Activated naive CD4-positive, alpha-beta T cell treated with anti-CD3 and anti-CD28 coated beads, Interleukin-2, amount 50 U/mL, for 24 hours (primary cell): ENCODE measurements around the gene CCND2.
A peak's percentile ranks its signal among the peaks of the same experiment; 100 is the strongest.

ENCODE experiments used
- H3K27ac Mint-ChIP-seq: one replicate; pipeline ENCODE4 v1.8.0; 2021; ENCODE audit warnings: mild to moderate bottlenecking, mixed read lengths
- H3K27me3 Mint-ChIP-seq: one replicate; pipeline ENCODE4 v1.8.0; 2021; ENCODE audit warnings: mixed read lengths
- H3K36me3 Mint-ChIP-seq: one replicate; pipeline ENCODE4 v1.8.0; 2021; ENCODE audit warnings: mixed read lengths
- H3K4me1 Mint-ChIP-seq: one replicate; pipeline ENCODE4 v1.8.0; 2021; ENCODE audit warnings: mixed read lengths
- H3K4me3 Mint-ChIP-seq: one replicate; pipeline ENCODE4 v1.8.0; 2021; ENCODE audit warnings: mild to moderate bottlenecking, mixed read lengths
- H3K9me3 Mint-ChIP-seq: one replicate; pipeline ENCODE4 v1.8.0; 2021; ENCODE audit warnings: mixed read lengths

The CCND2 gene

DNA sequence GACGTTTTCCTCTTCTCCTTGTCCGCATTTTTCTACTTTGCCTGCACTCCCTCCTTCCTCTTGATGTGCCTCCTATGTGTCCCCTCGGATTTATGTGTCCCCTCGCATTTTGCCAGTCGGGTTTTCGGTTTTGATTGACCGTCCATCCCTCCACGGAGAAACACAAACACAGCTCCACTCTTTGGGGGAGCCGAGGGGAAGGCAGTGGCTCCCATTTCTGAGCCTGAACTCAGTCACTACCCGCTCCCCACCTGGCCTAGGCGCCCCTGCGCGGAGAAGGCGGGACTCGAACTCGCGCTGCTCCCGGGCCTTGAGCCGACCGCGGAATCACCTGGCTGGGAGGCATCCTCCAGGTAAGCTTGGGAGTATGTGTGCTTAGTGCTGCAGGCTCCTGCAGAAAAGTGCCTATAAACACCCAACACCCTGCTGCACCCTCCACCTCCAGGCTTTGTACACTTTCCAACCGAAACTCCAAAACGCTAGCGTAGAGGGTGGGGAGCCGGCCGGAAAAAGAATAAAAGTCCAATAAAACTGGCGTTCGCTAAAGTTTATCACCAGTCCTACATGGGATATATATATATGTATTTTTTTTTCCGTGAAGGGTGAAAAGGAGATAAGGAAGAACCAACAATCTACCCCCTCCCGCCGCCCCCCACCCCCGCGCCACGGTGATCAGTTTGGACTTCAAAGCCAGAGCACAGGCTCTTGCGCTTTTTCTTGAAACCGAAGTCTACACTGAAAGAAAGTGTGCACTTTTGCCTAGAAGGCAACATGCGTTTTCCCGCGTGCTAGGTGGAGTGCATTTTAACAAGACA lies 3.3 kb upstream of the CCND2 start:
- peaks cover 3% of the 10 kb centered on the region for H3K36me3 Mint-ChIP-seq
- peaks cover 16% of the 10 kb centered on the region for H3K4me1 Mint-ChIP-seq
- H3K27me3 Mint-ChIP-seq: no peaks in the 10 kb centered on the region
- H3K27ac Mint-ChIP-seq: peak overlapping the region; percentile 99
- no peaks in the 10 kb centered on the region for H3K9me3 Mint-ChIP-seq
- peak overlapping the region; percentile 98 for H3K4me3 Mint-ChIP-seq

DNA sequence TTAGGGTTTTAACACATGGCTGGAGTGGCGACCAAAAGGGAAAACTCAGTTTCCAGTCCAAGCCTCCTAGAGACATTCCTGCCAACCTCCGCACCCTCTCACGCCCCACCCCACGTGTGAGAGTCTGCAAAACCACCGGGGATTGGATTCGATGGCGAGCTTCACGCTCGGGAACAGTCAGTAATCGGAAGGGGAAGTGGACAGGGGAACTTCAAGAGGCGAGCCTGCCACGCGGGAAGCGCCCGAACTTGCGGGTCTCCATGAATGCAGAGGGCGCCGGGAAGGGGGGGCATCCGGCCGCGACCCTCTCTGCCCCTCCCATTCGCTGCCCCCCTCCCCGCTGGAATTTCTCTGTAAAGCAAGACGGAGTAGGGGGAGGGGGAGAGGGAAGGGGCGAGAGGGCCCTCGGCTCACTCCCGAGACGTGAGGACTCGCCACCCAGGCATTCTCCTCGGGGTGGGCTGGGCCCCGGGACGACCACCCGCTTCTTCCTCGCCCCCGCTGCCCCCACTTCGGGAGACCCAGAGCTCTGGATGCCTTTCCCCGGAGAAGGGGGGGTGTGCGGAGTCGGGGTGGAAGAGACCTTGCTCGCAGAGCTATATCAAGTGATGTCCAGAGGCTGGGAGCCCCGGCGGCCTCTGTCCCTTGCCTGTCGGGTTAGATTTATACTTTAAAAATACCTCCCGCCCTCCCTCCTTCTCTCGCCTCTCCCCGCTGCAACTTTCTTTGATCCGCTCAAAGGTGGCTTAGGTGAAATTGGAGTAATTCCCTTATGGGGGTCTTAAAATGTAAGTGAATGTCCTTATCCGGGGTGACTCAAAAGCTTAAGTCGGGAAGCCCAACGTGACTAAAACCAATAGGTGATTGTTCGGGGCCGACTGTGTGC lies 2.5 kb upstream of the CCND2 start:
- Mint-ChIP-seq H3K36me3 (peaks cover 9% of the 10 kb centered on the region), H3K9me3 (no peaks in the 10 kb centered on the region), H3K27me3 (no peaks in the 10 kb centered on the region), H3K27ac (peak overlapping the region; percentile 99), H3K4me1 (peaks cover 16% of the 10 kb centered on the region), H3K4me3 (peak overlapping the region; percentile 98)

- peaks cover 19% of the 10 kb centered on the region for H3K4me1 Mint-ChIP-seq
- H3K4me3 Mint-ChIP-seq: peak overlapping the region; percentile 98
- H3K27me3 Mint-ChIP-seq: no peaks in the 10 kb centered on the region
- no peaks in the 10 kb centered on the region for H3K9me3 Mint-ChIP-seq
- H3K27ac Mint-ChIP-seq: peak overlapping the region; percentile 99
- H3K36me3 Mint-ChIP-seq: peaks cover 14% of the 10 kb centered on the region
Measured at GRCh38 chr12:4271717-4272423, 1.7 kb upstream of the CCND2 start.

GRCh38 chr12:4272424-4273272 lies 914 bp upstream of the CCND2 start:
- Mint-ChIP-seq H3K4me3 (peak overlapping the region; percentile 98), H3K27me3 (no peaks in the 10 kb centered on the region), H3K36me3 (peaks cover 18% of the 10 kb centered on the region), H3K4me1 (peaks cover 20% of the 10 kb centered on the region), H3K9me3 (no peaks in the 10 kb centered on the region), H3K27ac (peak overlapping the region; percentile 99)

DNA sequence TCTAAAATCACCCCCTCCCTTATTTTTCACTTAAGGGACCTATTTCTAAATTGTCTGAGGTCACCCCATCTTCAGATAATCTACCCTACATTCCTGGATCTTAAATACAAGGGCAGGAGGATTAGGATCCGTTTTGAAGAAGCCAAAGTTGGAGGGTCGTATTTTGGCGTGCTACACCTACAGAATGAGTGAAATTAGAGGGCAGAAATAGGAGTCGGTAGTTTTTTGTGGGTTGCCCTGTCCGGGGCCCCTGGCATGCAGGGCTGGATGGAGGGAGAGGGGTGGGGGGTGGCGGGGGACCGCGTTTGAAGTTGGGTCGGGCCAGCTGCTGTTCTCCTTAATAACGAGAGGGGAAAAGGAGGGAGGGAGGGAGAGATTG lies 300 bp upstream of the CCND2 start:
- Mint-ChIP-seq H3K36me3 (peaks cover 24% of the 10 kb centered on the region), H3K27ac (peak overlapping the region; percentile 95), H3K9me3 (no peaks in the 10 kb centered on the region), H3K27me3 (no peaks in the 10 kb centered on the region), H3K4me1 (peaks cover 20% of the 10 kb centered on the region), H3K4me3 (peak overlapping the region; percentile 98)

DNA sequence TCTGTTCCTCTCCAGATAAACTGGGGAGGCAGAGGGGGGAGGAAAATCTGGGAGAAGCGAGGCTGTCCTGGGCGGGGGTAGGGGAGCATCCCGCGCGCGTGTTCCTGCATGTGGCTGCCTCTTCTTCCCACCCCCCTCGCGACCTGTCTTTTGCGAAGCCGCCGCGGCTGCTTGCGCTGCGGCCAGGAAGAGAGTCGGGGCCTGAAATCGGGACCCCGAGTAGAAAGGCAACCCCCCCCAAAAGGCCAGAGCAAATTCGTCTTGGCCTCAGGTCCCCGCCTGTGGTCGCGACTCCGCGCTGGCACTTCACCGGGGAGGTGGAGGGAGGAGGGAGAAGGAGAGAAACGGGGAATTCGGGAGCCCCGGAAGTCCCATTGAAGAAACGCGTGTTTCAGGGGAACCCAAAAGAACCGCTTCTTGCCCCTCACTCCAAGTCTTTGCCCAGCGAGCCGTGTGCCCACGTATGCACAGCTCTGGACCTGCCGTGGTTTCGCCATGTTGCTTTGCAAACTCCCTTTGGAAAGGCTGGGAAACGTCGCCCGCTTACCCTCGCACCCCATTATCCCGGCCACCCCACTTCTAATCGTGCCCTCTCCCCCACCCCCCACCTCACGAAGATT lies 944 bp downstream of the CCND2 start:
- Mint-ChIP-seq H3K27me3 (no peaks in the 10 kb centered on the region), H3K4me3 (peak overlapping the region; percentile 98), H3K36me3 (peaks cover 31% of the 10 kb centered on the region), H3K9me3 (no peaks in the 10 kb centered on the region), H3K4me1 (peaks cover 27% of the 10 kb centered on the region), H3K27ac (peak overlapping the region; percentile 95)

GRCh38 chr12:4275016-4275869 lies 1.7 kb downstream of the CCND2 start:
- Mint-ChIP-seq H3K27me3 (no peaks in the 10 kb centered on the region), H3K9me3 (no peaks in the 10 kb centered on the region), H3K27ac (peak overlapping the region; percentile 95), H3K4me1 (peaks cover 32% of the 10 kb centered on the region), H3K36me3 (peaks cover 32% of the 10 kb centered on the region), H3K4me3 (peak overlapping the region; percentile 98)

DNA sequence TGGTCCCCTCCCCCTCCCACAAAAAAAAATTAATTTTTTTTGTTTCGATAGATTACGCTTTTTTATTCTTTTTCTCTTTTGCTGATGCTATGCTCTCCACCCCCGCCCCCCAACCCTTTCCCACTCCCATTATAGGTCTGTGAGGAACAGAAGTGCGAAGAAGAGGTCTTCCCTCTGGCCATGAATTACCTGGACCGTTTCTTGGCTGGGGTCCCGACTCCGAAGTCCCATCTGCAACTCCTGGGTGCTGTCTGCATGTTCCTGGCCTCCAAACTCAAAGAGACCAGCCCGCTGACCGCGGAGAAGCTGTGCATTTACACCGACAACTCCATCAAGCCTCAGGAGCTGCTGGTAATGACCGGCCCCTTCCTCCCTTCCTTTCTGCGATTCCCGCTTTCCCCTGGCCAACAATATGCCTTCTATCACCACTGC lies 2.3 kb downstream of the CCND2 start:
- Mint-ChIP-seq H3K27ac (peak overlapping the region; percentile 95), H3K36me3 (peaks cover 36% of the 10 kb centered on the region), H3K9me3 (no peaks in the 10 kb centered on the region), H3K27me3 (no peaks in the 10 kb centered on the region), H3K4me1 (peaks cover 39% of the 10 kb centered on the region), H3K4me3 (peak overlapping the region; percentile 98)

DNA sequence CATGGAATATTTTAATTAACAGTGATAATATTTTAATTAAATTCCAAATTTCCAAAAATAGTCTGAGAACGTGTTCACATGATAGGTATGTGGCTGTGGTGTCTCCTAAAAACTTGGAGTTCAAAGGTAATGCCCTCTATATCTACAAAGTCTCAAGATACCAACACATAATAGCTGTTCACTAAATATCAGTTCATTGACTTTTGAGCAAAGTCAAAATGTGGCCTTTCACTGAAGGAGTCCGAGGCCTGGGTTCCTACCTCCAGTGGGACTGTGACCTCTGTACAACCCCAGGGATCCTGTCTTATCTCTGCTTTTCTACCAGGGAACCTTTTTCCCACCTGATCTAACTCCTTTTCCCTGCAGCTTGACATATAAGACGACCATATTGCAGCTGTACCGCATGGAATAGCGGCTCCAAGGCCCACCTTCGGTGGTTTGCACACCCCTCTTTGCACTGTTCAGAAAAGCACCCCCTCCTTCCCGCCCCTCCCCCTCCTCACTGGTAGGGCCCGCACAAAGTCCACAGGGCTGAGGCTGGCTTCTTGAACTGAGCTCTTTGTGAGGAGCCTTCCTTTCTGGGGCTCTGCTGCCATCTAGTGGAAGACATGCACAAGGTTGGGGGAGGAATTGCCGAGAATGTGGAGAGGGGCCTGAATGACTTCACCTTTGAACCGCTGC lies 3.1 kb downstream of the CCND2 start:
- Mint-ChIP-seq H3K36me3 (peaks cover 36% of the 10 kb centered on the region), H3K27ac (peak overlapping the region; percentile 94), H3K4me1 (peaks cover 46% of the 10 kb centered on the region), H3K27me3 (no peaks in the 10 kb centered on the region), H3K4me3 (peak overlapping the region; percentile 98), H3K9me3 (no peaks in the 10 kb centered on the region)

DNA sequence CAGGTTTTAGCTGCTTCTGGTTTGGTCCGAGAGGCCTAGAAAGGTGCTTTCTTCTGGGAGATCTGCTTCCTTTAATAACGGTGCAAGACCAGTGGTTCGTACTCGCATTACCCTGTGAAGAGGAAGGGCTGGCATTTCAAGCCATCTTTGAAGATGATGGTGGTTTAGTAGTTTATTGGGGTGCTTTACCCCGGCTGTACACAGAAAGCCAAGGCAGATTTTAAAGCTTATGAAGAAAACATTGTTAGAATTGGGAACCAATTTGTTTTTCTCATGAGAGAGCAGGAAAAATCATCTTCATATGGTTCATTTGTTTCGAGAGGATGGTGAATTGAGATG lies 3.6 kb downstream of the CCND2 start:
- Mint-ChIP-seq H3K36me3 (peaks cover 36% of the 10 kb centered on the region), H3K4me1 (peaks cover 51% of the 10 kb centered on the region), H3K4me3 (peak overlapping the region; percentile 98), H3K27ac (peak overlapping the region; percentile 94), H3K9me3 (no peaks in the 10 kb centered on the region), H3K27me3 (no peaks in the 10 kb centered on the region)

- Mint-ChIP-seq H3K4me3 (peak overlapping the region; percentile 98), H3K36me3 (peaks cover 37% of the 10 kb centered on the region), H3K27ac (peak overlapping the region; percentile 9), H3K9me3 (no peaks in the 10 kb centered on the region), H3K4me1 (peaks cover 57% of the 10 kb centered on the region), H3K27me3 (no peaks in the 10 kb centered on the region)
Measured at GRCh38 chr12:4277857-4278256, 4.3 kb downstream of the CCND2 start.

DNA sequence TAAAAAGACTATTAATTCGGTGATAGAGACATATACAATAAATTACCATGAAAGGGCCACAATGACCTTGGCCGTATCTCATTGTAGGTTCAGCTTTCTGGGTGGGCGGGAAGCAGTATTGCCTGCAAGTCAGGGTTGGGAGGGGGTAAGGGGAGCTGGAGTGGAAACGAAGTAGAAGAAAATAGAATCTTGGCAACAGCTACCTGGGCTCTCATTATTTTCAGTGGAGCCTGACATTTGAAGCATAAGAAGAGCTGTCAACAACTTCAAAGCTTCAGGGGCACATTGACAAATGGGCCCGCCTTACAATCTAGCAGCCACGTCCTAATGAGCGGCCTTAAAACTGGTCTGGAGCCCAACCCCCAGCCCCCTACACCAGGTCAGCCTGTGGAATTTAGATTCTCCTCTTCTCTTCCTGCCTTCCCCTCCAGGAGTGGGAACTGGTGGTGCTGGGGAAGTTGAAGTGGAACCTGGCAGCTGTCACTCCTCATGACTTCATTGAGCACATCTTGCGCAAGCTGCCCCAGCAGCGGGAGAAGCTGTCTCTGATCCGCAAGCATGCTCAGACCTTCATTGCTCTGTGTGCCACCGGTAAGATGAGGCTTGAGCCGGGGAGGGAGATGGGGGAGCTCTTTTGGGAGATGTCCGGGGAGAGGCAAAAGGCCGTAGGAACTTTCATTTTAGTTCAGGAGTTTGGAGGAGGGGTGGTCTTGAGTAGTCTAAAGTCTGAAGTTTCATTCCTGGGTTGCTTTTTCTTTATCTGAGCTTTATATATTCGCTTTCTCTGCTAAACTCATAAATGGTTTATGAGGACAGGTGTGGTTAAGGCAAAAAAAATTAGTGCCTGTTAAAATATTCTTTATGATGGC lies 5.0 kb downstream of the CCND2 start:
- Mint-ChIP-seq H3K4me3 (peak overlapping the region; percentile 98), H3K27ac (peak overlapping the region; percentile 68), H3K9me3 (no peaks in the 10 kb centered on the region), H3K36me3 (peaks cover 37% of the 10 kb centered on the region), H3K4me1 (peaks cover 62% of the 10 kb centered on the region), H3K27me3 (no peaks in the 10 kb centered on the region)
